ENCODE data around the gene GPBP1.

DNA sequence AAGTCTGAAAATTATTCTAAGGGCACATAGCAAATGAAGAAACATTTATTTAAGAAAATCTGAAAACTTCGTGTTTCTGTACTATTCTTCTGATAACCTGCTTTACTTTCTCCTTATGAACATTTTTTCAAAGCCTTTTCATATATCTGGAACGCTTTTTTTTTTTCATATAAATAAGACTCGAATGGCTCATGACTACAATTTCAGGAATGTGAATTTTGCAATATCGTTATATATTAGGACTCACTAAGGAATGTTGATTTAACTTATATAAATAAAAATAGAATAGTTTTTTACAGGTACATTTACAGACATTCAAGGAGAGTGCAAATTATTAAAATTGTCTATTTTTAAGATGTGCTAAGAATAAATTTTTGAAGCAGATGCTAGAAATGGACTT, 42.9 kb downstream of the GPBP1 start:
- TF ChIP-seq, protein P1, sequence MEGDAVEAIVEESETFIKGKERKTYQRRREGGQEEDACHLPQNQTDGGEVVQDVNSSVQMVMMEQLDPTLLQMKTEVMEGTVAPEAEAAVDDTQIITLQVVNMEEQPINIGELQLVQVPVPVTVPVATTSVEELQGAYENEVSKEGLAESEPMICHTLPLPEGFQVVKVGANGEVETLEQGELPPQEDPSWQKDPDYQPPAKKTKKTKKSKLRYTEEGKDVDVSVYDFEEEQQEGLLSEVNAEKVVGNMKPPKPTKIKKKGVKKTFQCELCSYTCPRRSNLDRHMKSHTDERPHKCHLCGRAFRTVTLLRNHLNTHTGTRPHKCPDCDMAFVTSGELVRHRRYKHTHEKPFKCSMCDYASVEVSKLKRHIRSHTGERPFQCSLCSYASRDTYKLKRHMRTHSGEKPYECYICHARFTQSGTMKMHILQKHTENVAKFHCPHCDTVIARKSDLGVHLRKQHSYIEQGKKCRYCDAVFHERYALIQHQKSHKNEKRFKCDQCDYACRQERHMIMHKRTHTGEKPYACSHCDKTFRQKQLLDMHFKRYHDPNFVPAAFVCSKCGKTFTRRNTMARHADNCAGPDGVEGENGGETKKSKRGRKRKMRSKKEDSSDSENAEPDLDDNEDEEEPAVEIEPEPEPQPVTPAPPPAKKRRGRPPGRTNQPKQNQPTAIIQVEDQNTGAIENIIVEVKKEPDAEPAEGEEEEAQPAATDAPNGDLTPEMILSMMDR (IDR thresholded peaks at IDR 0.05 in 2 of 3, conservative IDR thresholded peaks at IDR 0.05 in 1 of 3; ENCODE audit: borderline replicate concordance in 1 of 3, insufficient read depth in 1 of 3, low read depth in 2 of 3, low read length in 2 of 3) = no peak
- TF ChIP-seq POLR2A (IDR thresholded peaks at IDR 0.05; ENCODE audit: borderline replicate concordance, extremely low read depth, insufficient read depth, insufficient read length) = no peak
- TF ChIP-seq, protein P2, sequence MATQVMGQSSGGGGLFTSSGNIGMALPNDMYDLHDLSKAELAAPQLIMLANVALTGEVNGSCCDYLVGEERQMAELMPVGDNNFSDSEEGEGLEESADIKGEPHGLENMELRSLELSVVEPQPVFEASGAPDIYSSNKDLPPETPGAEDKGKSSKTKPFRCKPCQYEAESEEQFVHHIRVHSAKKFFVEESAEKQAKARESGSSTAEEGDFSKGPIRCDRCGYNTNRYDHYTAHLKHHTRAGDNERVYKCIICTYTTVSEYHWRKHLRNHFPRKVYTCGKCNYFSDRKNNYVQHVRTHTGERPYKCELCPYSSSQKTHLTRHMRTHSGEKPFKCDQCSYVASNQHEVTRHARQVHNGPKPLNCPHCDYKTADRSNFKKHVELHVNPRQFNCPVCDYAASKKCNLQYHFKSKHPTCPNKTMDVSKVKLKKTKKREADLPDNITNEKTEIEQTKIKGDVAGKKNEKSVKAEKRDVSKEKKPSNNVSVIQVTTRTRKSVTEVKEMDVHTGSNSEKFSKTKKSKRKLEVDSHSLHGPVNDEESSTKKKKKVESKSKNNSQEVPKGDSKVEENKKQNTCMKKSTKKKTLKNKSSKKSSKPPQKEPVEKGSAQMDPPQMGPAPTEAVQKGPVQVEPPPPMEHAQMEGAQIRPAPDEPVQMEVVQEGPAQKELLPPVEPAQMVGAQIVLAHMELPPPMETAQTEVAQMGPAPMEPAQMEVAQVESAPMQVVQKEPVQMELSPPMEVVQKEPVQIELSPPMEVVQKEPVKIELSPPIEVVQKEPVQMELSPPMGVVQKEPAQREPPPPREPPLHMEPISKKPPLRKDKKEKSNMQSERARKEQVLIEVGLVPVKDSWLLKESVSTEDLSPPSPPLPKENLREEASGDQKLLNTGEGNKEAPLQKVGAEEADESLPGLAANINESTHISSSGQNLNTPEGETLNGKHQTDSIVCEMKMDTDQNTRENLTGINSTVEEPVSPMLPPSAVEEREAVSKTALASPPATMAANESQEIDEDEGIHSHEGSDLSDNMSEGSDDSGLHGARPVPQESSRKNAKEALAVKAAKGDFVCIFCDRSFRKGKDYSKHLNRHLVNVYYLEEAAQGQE (IDR thresholded peaks at IDR 0.05; ENCODE audit: low read depth) = no peak
- no peak for TF ChIP-seq ZNF274 (IDR thresholded peaks at IDR 0.05; ENCODE audit: low read depth, low read length)
- TF ChIP-seq JUND (IDR thresholded peaks at IDR 0.05) = no peak
- TF ChIP-seq EZH2 (IDR thresholded peaks at IDR 0.05) = no peak
